Measurements from ENCODE around the gene GLYATL3. TPM values are rescaled to one million over a fixed set of nuclear protein-coding genes. Genes with fewer than 3 reads are reported as not detected.
A peak's percentile ranks its signal among the peaks of the same experiment; 100 is the strongest.

GLYATL3 gene
- total and polyA plus RNA-seq, 10 of the 15 experiments (the other 5 are each of a cell fraction or from before 2014, with no cell fraction given), result not detected

DNA sequence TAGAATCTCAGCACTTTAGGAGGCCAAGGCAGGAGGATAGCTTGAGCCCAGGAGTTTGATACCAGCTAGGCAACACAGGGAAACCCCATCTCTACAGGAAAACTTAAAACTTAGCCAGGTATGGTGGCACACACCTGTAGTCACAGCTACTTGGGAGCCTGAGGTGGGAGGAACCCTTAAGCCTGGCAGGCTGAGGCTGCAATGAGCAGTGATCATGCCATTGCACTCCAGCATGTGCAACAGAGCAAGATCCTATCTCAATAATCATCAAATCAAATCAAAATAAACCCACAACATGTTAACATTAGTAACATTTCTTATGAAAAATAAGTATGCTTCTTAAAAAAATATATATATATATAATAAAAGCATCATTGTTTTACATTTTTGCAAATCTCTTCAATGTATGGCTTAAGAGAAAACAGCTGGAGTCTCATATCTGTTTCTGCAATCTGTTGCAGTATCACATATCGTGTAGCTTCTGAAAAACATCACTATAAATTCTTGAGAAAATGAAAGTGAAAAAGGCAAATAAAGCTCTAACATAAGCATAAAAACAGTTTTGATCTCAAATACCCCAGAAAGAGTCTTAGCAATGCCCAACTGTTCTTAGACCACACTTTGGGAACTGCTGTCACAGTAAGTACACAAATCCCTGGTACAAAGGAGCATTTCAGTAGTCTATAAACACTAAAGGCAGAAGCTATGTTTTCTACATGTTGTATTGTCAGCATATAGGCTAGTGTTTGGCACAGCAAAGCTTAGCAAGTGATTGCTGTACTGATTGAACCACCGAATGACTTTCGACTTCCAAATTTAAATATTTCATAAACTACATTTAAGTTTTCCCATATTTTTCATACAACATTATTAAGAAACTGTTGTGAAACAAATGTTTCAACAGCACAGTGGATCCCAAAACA is 44.7 kb upstream of the GLYATL3 start:
- intact Hi-C loops (cut with micrococcal nuclease; ENCODE audit: unreplicated experiment), result no loop called here
- Histone ChIP-seq H3K27me3 (replicated peaks in 1 of 2; ENCODE audit: control insufficient read depth in 2 of 2, insufficient read depth in 2 of 2, low read length in 1 of 2) (no peaks in the 10 kb centered on the region), H3K4me3 (peak overlapping the region; percentile 34; the same call in 1 of the 2 replicates), H4K20me1 (ENCODE audit: control insufficient read depth, insufficient read depth) (no peaks in the 10 kb centered on the region), H3K4me2 (ENCODE audit: control insufficient read depth, insufficient read depth) (peak overlapping the region; percentile 81), H3K36me3 (ENCODE audit: control insufficient read depth in 2 of 2, insufficient read depth in 2 of 2, low read length in 1 of 2) (peaks cover 0 to 2% of the 10 kb centered on the region in 2 experiments; a peak in 1 of 4 replicates), H3K79me2 (ENCODE audit: control insufficient read depth, insufficient read depth, low read length) (no peaks in the 10 kb centered on the region), H3K9ac (ENCODE audit: control insufficient read depth, insufficient read depth, low read length) (no peak overlapping the region; the same call in 1 of the 2 replicates), H3K9me3 (replicated peaks; ENCODE audit: control insufficient read depth, insufficient read depth, low read length) (no peaks in the 10 kb centered on the region), H3K27ac (ENCODE audit: control insufficient read depth, insufficient read depth) (peak overlapping the region; percentile 69), H3K4me1 (ENCODE audit: control insufficient read depth, insufficient read depth, low read length) (no peaks in the 10 kb centered on the region; the same call in 1 of the 2 replicates), H2AFZ (ENCODE audit: control insufficient read depth, low read depth, low read length) (peak overlapping the region; percentile 81)
- WGBS (ENCODE audit: insufficient coverage, insufficient replicate concordance, low lambda C conversion rate, missing lambda C conversion rate), result 65% methylated on average over 3 of the region's 3 CpGs
- POLR2A ChIA-PET, result no interaction called here
- FAIRE-seq (no peak), ATAC-seq (peak; percentile 74), DNase-seq (ENCODE audit: low read depth, low spot score) (no peak)
- SMC1A ChIA-PET (ENCODE audit: uncharacterized antibody, unreplicated experiment), result interaction anchor here (0.8 to 1.0 kb wide), 2 partner anchors 10 to 76 kb away, joined by 3 to 4 read pairs; no protein-coding TSS in a partner anchor
- RAD21 ChIA-PET (ENCODE audit: unreplicated experiment), result interaction anchor here (1.1 kb wide), 1 partner anchor 45 kb away, joined by 3 read pairs; no protein-coding TSS in a partner anchor
- CTCF ChIA-PET, result interaction anchor here (0.9 to 1.6 kb wide), 2 partner anchors 12 to 77 kb away, joined by 3 to 6 read pairs; no protein-coding TSS in a partner anchor
- in situ Hi-C loops (cut with MboI), result no loop called here
- no TSS peak for BruUV-seq (replicated peaks)
- TF ChIP-seq CHD4 (IDR thresholded peaks at IDR 0.05) (no peak), JUNB (IDR thresholded peaks at IDR 0.05) (no peak), RBBP5 (conservative IDR thresholded peaks at IDR 0.05) (no peak), TARDBP (IDR thresholded peaks at IDR 0.05; ENCODE audit: borderline replicate concordance) (no peak), ASH2L (IDR thresholded peaks at IDR 0.05; ENCODE audit: borderline replicate concordance, low read depth) (no peak), IKZF1 (conservative IDR thresholded peaks at IDR 0.05) (no peak), ESRRA (IDR thresholded peaks at IDR 0.05; ENCODE audit: low read length) (no peak), CHD1 (IDR thresholded peaks at IDR 0.05; ENCODE audit: low read depth, low read length) (no peak)
- TF ChIP-seq, protein P1, sequence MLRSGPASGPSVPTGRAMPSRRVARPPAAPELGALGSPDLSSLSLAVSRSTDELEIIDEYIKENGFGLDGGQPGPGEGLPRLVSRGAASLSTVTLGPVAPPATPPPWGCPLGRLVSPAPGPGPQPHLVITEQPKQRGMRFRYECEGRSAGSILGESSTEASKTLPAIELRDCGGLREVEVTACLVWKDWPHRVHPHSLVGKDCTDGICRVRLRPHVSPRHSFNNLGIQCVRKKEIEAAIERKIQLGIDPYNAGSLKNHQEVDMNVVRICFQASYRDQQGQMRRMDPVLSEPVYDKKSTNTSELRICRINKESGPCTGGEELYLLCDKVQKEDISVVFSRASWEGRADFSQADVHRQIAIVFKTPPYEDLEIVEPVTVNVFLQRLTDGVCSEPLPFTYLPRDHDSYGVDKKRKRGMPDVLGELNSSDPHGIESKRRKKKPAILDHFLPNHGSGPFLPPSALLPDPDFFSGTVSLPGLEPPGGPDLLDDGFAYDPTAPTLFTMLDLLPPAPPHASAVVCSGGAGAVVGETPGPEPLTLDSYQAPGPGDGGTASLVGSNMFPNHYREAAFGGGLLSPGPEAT (IDR thresholded peaks at IDR 0.05; ENCODE audit: low read depth), result no peak
- TF ChIP-seq, protein P2, sequence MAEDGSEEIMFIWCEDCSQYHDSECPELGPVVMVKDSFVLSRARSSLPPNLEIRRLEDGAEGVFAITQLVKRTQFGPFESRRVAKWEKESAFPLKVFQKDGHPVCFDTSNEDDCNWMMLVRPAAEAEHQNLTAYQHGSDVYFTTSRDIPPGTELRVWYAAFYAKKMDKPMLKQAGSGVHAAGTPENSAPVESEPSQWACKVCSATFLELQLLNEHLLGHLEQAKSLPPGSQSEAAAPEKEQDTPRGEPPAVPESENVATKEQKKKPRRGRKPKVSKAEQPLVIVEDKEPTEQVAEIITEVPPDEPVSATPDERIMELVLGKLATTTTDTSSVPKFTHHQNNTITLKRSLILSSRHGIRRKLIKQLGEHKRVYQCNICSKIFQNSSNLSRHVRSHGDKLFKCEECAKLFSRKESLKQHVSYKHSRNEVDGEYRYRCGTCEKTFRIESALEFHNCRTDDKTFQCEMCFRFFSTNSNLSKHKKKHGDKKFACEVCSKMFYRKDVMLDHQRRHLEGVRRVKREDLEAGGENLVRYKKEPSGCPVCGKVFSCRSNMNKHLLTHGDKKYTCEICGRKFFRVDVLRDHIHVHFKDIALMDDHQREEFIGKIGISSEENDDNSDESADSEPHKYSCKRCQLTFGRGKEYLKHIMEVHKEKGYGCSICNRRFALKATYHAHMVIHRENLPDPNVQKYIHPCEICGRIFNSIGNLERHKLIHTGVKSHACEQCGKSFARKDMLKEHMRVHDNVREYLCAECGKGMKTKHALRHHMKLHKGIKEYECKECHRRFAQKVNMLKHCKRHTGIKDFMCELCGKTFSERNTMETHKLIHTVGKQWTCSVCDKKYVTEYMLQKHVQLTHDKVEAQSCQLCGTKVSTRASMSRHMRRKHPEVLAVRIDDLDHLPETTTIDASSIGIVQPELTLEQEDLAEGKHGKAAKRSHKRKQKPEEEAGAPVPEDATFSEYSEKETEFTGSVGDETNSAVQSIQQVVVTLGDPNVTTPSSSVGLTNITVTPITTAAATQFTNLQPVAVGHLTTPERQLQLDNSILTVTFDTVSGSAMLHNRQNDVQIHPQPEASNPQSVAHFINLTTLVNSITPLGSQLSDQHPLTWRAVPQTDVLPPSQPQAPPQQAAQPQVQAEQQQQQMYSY (CRISPR knock-in tag; IDR thresholded peaks at IDR 0.05), result no peak
- TF ChIP-seq, protein P3, sequence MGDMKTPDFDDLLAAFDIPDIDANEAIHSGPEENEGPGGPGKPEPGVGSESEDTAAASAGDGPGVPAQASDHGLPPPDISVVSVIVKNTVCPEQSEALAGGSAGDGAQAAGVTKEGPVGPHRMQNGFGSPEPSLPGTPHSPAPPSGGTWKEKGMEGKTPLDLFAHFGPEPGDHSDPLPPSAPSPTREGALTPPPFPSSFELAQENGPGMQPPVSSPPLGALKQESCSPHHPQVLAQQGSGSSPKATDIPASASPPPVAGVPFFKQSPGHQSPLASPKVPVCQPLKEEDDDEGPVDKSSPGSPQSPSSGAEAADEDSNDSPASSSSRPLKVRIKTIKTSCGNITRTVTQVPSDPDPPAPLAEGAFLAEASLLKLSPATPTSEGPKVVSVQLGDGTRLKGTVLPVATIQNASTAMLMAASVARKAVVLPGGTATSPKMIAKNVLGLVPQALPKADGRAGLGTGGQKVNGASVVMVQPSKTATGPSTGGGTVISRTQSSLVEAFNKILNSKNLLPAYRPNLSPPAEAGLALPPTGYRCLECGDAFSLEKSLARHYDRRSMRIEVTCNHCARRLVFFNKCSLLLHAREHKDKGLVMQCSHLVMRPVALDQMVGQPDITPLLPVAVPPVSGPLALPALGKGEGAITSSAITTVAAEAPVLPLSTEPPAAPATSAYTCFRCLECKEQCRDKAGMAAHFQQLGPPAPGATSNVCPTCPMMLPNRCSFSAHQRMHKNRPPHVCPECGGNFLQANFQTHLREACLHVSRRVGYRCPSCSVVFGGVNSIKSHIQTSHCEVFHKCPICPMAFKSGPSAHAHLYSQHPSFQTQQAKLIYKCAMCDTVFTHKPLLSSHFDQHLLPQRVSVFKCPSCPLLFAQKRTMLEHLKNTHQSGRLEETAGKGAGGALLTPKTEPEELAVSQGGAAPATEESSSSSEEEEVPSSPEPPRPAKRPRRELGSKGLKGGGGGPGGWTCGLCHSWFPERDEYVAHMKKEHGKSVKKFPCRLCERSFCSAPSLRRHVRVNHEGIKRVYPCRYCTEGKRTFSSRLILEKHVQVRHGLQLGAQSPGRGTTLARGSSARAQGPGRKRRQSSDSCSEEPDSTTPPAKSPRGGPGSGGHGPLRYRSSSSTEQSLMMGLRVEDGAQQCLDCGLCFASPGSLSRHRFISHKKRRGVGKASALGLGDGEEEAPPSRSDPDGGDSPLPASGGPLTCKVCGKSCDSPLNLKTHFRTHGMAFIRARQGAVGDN (IDR thresholded peaks at IDR 0.05), result no peak
